GM23248 (cell line): ENCODE measurements around the gene SCN4A. TPM values are rescaled to one million over a fixed set of nuclear protein-coding genes. Genes with fewer than 3 reads are reported as not detected.

Experiments
- DNase-seq: peaks from one replicate; pipeline ENCODE4 v3.0.0-alpha.2; 2015
- H2AFZ ChIP-seq: fragments of 200-600 bp; sonication (generic); 2 replicates; pipeline ENCODE4 v1.6.1; 2016; ENCODE audit warnings: antibody characterized with exemption
- H3F3A ChIP-seq: fragments of 200-600 bp; sonication (generic); 2 replicates; pipeline ENCODE4 v1.6.1; 2016; ENCODE audit warnings: mild to moderate bottlenecking, antibody characterized with exemption, mixed run types; ENCODE audit not compliant: insufficient read depth
- H3K27ac ChIP-seq: fragments of 200-600 bp; sonication (generic); 2 replicates; pipeline ENCODE4 v1.5.1; 2016; ENCODE audit warnings: mild to moderate bottlenecking
- H3K27me3 ChIP-seq: fragments of 200-600 bp; sonication (generic); replicated peaks from 2 replicates; pipeline ENCODE4 v1.6.1; 2016; ENCODE audit warnings: mild to moderate bottlenecking; ENCODE audit not compliant: insufficient read depth
- H3K36me3 ChIP-seq: fragments of 200-600 bp; sonication (generic); 2 replicates; pipeline ENCODE4 v1.6.1; 2016; ENCODE audit warnings: low read depth, mild to moderate bottlenecking
- H3K4me1 ChIP-seq: fragments of 200-600 bp; sonication (generic); 2 replicates; pipeline ENCODE4 v1.6.1; 2016; ENCODE audit warnings: mild to moderate bottlenecking; ENCODE audit not compliant: insufficient read depth
- H3K4me2 ChIP-seq: fragments of 200-600 bp; sonication (generic); one replicate; pipeline ENCODE4 v1.6.1; 2016; ENCODE audit warnings: mild to moderate bottlenecking; ENCODE audit not compliant: unreplicated experiment
- H3K4me3 ChIP-seq: fragments of 200-600 bp; sonication (generic); 2 replicates; pipeline ENCODE4 v1.5.1; 2016; ENCODE audit warnings: mild to moderate bottlenecking
- H3K79me2 ChIP-seq: fragments of 200-600 bp; sonication (generic); 2 replicates; pipeline ENCODE4 v1.6.1; 2016; ENCODE audit warnings: mild to moderate bottlenecking; ENCODE audit not compliant: insufficient read depth
- H3K9ac ChIP-seq: fragments of 200-600 bp; sonication (generic); 2 replicates; pipeline ENCODE4 v1.6.1; 2016; ENCODE audit warnings: mild to moderate bottlenecking
- H3K9me2 ChIP-seq: fragments of 200-600 bp; sonication (generic); 2 replicates; pipeline ENCODE4 v1.6.1; 2016; ENCODE audit warnings: mixed run types, mild to moderate bottlenecking, moderate library complexity; ENCODE audit not compliant: insufficient read depth
- H3K9me3 ChIP-seq: fragments of 200-600 bp; sonication (generic); one replicate; pipeline ENCODE4 v1.6.1; 2017; ENCODE audit warnings: low read depth
- H4K20me1 ChIP-seq: fragments of 200-600 bp; sonication (generic); 2 replicates; pipeline ENCODE4 v1.6.0; 2016; ENCODE audit not compliant: insufficient read depth
- EZH2 ChIP-seq: fragments of 200-600 bp; sonication (generic); IDR thresholded peaks from 2 replicates; pipeline ENCODE4 v1.6.1; 2018; ENCODE audit warnings: antibody characterized with exemption, mild to moderate bottlenecking; ENCODE audit not compliant: insufficient read depth, poor library complexity, severe bottlenecking
- EZH2phosphoT487 ChIP-seq: fragments of 200-600 bp; sonication (generic); IDR thresholded peaks from 2 replicates; pipeline ENCODE4 v1.6.1; 2018; ENCODE audit warnings: antibody characterized with exemption, moderate library complexity, mild to moderate bottlenecking, low read depth; ENCODE audit not compliant: insufficient read depth
- WGBS, 2 experiments: methylation state at CpG; one replicate each; pipeline ENCODE4 v1.1.6; 2015 to 2017; ENCODE audit warnings: low lambda C conversion rate in 2 of 2, low coverage in 1 of 2; ENCODE audit errors: missing lambda C conversion rate in 2 of 2; 5-methylcytosine and 5-hydroxymethylcytosine counted together
- in situ Hi-C: fragments of 300-500 bp; cut with MboI; formaldehyde crosslinking; loops from 2 replicates; pipeline ENCODE4 v1.15.0; 2020
- polyA plus RNA-seq: library from polyadenylated mRNA; unstranded; fragments of >200 nt; fragmentation: Nextera tagmentation; extraction: Ambion mirVana; gene quantifications from 2 replicates; pipeline ENCODE4 v1.2.1, GENCODE V29; 2016
- total RNA-seq: library from RNA; depleted of rRNA; stranded (reverse); fragments of >200 nt; shearing (Covaris generic); gene quantifications from 2 replicates; pipeline ENCODE4 v1.2.3, GENCODE V29; 2014

SCN4A gene
- total and polyA plus RNA-seq, 2 experiments from 2014 or later: not detected

DNA sequence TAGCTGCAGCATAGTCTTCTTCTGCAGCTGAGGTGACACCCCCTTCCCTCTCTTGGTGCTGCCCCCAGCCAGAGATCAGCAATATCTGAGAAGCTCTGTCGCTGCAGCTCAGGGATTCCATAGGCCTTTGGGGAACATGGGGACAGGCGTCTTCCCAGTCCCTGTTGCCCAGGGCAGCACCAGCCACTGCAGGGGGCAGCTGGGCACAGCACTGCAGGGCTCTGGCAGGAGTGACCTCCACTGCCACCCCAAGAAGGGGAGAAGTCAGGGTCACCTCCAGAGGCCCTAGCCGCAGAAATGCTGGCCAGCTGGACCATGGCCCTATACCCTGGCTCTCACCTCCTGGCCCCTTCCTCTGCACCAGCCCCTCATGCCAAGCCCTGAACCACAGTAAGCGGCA, 16.9 kb downstream of the SCN4A start:
- Histone ChIP-seq H3K9ac (no peak overlapping the region), H3K9me2 (no peaks in the 10 kb centered on the region), H2AFZ (no peak overlapping the region), H3K27me3 (no peaks in the 10 kb centered on the region), H3K36me3 (no peaks in the 10 kb centered on the region), H3K9me3 (no peaks in the 10 kb centered on the region), H3F3A (no peaks in the 10 kb centered on the region), H3K27ac (no peak overlapping the region), H3K4me2 (no peak overlapping the region), H3K4me3 (no peak overlapping the region), H3K79me2 (no peaks in the 10 kb centered on the region), H3K4me1 (no peaks in the 10 kb centered on the region), H4K20me1 (no peaks in the 10 kb centered on the region)
- no peak for DNase-seq
- 83 to 85% methylated on average over 4 of the region's 4 CpGs for WGBS, 2 experiments
- in situ Hi-C loops: no loop called here
- TF ChIP-seq EZH2 (no peak), EZH2phosphoT487 (no peak)

DNA sequence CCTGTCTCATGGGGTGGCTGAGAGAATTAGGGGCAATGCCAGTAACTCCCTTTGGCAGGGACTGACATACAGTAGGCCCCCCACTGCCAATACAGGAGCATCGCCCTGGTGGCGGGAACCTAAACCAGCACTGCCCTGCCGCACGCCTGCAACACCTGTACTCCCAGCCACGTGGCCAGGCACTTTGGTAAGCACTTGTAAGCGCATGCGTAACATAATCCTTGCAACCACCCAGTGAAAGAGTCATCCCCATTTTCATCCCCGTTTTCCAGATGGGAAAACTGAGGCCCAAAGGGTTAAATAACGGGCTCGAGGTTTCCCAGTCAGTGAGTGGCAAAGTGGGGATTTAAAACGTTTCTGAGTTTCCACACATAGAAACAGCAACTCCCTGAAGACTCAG, 17.5 kb downstream of the SCN4A start:
- no peak overlapping the region for H3K4me3 ChIP-seq
- 68 to 77% methylated on average over 11 of the region's 11 CpGs for WGBS, 2 experiments
- no peaks in the 10 kb centered on the region for H3K4me1 ChIP-seq
- H3K9me3 ChIP-seq: no peaks in the 10 kb centered on the region
- H3K27ac ChIP-seq: no peak overlapping the region
- no peak overlapping the region for H2AFZ ChIP-seq
- no peaks in the 10 kb centered on the region for H3K9me2 ChIP-seq
- H3K27me3 ChIP-seq: no peaks in the 10 kb centered on the region
- no peaks in the 10 kb centered on the region for H3K36me3 ChIP-seq
- no peaks in the 10 kb centered on the region for H3F3A ChIP-seq
- TF ChIP-seq EZH2phosphoT487: no peak
- TF ChIP-seq EZH2: no peak
- no peak for DNase-seq
- in situ Hi-C loops: no loop called here
- H3K79me2 ChIP-seq: no peaks in the 10 kb centered on the region
- no peak overlapping the region for H3K9ac ChIP-seq
- no peaks in the 10 kb centered on the region for H4K20me1 ChIP-seq
- H3K4me2 ChIP-seq: no peak overlapping the region

DNA sequence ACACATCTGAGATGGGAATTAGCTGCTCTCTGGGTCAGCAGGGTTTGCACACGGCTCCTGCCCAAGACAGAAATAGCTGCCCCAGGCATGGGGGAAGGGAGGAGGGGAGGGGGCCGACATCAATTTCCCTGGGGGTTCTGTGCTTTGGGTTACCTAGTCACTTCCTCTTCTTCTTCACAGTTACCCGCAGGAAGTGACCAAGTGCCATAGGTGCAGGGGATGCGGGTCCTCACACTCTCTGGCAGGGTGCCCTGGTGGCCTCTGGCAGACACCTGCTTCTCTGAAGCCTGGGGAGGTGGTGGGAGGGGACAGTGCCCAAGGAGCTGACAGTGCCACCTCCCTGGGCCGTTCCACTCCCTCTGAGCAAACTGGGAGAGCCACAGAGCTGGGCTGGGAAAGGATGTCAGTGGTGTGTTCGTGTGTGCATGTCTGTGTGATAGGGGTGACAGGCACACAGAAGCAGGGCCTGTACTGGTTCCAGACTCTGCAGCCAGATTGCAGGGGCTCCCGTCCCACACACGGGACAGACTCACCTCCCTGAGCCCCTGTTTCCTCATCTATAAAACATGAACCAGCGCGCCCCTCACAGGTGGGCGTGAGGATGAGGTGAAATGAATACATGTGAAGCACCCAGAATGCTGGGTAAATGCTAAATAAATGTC, 18.2 kb downstream of the SCN4A start:
- Histone ChIP-seq H3K9me2 (no peaks in the 10 kb centered on the region), H3F3A (no peaks in the 10 kb centered on the region), H3K36me3 (no peaks in the 10 kb centered on the region), H3K9me3 (no peaks in the 10 kb centered on the region), H3K27me3 (no peaks in the 10 kb centered on the region), H3K4me1 (no peaks in the 10 kb centered on the region), H3K4me2 (no peak overlapping the region), H4K20me1 (no peaks in the 10 kb centered on the region), H2AFZ (no peak overlapping the region), H3K9ac (no peak overlapping the region), H3K79me2 (no peaks in the 10 kb centered on the region), H3K4me3 (no peak overlapping the region), H3K27ac (no peak overlapping the region)
- WGBS, 2 experiments: 58 to 59% methylated on average over 11 of the region's 11 CpGs
- in situ Hi-C loops: no loop called here
- DNase-seq: no peak
- TF ChIP-seq EZH2phosphoT487: no peak
- TF ChIP-seq EZH2: no peak

DNA sequence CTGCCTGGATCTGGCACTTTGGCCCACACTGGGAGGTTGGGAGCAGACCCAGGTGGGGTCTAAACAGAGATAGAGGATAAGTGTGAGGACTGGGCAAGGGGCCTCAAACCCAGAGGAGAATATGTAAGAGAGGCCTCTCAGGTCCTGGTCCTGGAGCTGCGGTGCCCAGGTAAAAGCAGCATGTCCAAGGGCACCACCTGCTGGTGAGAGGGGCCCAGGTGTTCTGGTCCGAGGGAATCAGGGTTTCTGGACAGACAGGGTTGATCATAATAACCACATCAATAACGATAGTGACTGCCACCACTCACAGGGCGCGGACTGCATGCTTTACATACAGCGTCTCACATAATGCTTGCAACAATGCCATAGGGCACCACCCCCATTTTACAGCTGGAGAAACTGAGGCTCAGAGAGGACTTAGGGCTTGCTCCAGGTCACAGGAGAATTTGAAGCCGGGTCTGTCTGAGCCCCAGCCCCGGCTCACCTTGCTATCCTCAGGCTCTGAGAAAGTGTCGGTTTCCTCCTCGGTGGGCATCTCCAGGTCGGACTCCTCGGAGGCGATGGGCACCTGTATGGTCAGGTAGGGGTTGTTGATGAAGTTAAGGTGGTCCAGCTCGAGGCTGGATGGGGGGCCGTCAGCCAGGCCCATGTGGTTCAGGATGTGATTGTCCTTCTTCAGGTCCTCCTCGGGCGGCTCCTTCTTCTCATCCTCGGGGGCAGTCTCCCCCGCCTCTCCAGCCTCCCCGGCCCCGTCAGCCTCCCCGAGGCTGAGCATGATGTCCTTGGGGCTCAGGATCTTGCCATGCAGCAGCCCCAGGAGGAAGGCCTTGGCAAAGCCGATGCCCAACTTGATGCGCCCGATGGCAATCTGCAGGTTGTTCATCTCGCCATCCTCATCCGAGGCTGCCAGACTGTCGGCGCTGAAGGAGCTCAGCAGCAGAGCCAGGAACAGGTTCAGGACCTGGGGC, 21.5 kb downstream of the SCN4A start:
- Histone ChIP-seq H4K20me1 (no peaks in the 10 kb centered on the region), H3K4me2 (no peak overlapping the region), H3K79me2 (no peaks in the 10 kb centered on the region), H3F3A (no peaks in the 10 kb centered on the region), H2AFZ (no peak overlapping the region), H3K27ac (no peak overlapping the region), H3K36me3 (no peaks in the 10 kb centered on the region), H3K9me2 (no peaks in the 10 kb centered on the region), H3K27me3 (no peaks in the 10 kb centered on the region), H3K4me1 (no peaks in the 10 kb centered on the region), H3K9me3 (no peaks in the 10 kb centered on the region), H3K4me3 (no peak overlapping the region), H3K9ac (no peak overlapping the region)
- TF ChIP-seq EZH2 (no peak), EZH2phosphoT487 (no peak)
- in situ Hi-C loops: no loop called here
- DNase-seq: no peak
- 74 to 80% methylated on average over 25 to 29 of the region's 29 CpGs for WGBS, 2 experiments
